B cell (primary cell): ENCODE results near the gene TNFRSF19. TPM values are rescaled to one million over a fixed set of nuclear protein-coding genes. Genes with fewer than 3 reads are reported as not detected.

Experiments used
- ATAC-seq: fragments of 200-7000 bp; cut with Tn5 transposase; one replicate; pipeline ENCODE4 v1.10.0; 2021; ENCODE audit warnings: low read depth, mild to moderate bottlenecking, moderate number of reproducible peaks, moderate library complexity
- CTCF ChIA-PET: fragments of 350-600 bp; sonication (Branson Sonifier 250); formaldehyde crosslinking; loops from one replicate; lab custom pipeline; 2021; ENCODE audit warnings: antibody characterized with exemption, inconsistent platforms; lab: Charles Lee
- POLR2A ChIA-PET: fragments of 350-600 bp; sonication (Branson Sonifier 250); formaldehyde crosslinking; loops from one replicate; lab custom pipeline; 2021; ENCODE audit warnings: antibody characterized with exemption; lab: Charles Lee
- DNase-seq: peaks from one replicate; pipeline ENCODE4 v3.0.0; 2013
- H2AFZ ChIP-seq: 2 replicates; pipeline ENCODE4 v1.6.1; 2012; ENCODE audit warnings: mild to moderate bottlenecking, low read depth, low read length; ENCODE audit not compliant: insufficient read depth, poor library complexity, severe bottlenecking
- H3K27ac ChIP-seq, 2 donors: 1 replicate in 1 of 2; 2 replicates in 1 of 2; pipeline ENCODE4 v1.5.1; 2012 to 2013; ENCODE audit warnings: low read length in 2 of 2, mild to moderate bottlenecking in 2 of 2, moderate library complexity in 1 of 2
- H3K27me3 ChIP-seq, 4 experiments: fragments of 200-600 bp in 1 of 4; sonication (generic) in 1 of 4; replicated peaks in 1 of 4; 1 replicate in 2 of 4; 2 replicates in 2 of 4; pipeline versions ENCODE4 v1.6.1 to v1.7.0; 2013 to 2016; ENCODE audit warnings: low read length in 3 of 4, mild to moderate bottlenecking in 2 of 4, mixed read lengths in 1 of 4, moderate library complexity in 1 of 4; ENCODE audit not compliant: insufficient read depth in 4 of 4, control insufficient read depth in 3 of 4; ENCODE audit errors: control extremely low read depth in 1 of 4
- H3K36me3 ChIP-seq, 2 experiments: replicated peaks in 1 of 2; 1 replicate in 1 of 2; 2 replicates in 1 of 2; pipeline versions ENCODE4 v1.6.1 to v1.7.1; 2013; ENCODE audit warnings: low read length in 1 of 2; ENCODE audit not compliant: insufficient read depth in 2 of 2, control insufficient read depth in 1 of 2; ENCODE audit errors: control extremely low read depth in 1 of 2, extremely low read depth in 1 of 2
- H3K4me1 ChIP-seq, 2 donors: fragments of 200-600 bp in 1 of 2; sonication (generic) in 1 of 2; 1 replicate in 1 of 2; 2 replicates in 1 of 2; pipeline versions ENCODE4 v1.5.1 to v1.6.1; 2013 to 2017; ENCODE audit warnings: low read length in 2 of 2; ENCODE audit not compliant: control insufficient read depth in 2 of 2, insufficient read depth in 2 of 2
- H3K4me2 ChIP-seq: replicated peaks from 2 replicates; pipeline ENCODE3; 2012; ENCODE audit warnings: mild to moderate bottlenecking, low read depth, low read length; ENCODE audit not compliant: poor library complexity, severe bottlenecking
- H3K4me3 ChIP-seq, 5 experiments: fragments of 200-600 bp in 1 of 5; sonication (generic) in 1 of 5; 1 replicate in 3 of 5; 2 replicates in 2 of 5; pipeline versions ENCODE4 v1.5.1 to v1.7.0; 2011 to 2016; ENCODE audit warnings: low read length in 4 of 5, mild to moderate bottlenecking in 4 of 5, low read depth in 2 of 5, control low read depth in 1 of 5, moderate library complexity in 1 of 5; ENCODE audit not compliant: insufficient read depth in 1 of 5; ENCODE audit errors: control extremely low read depth in 1 of 5, extremely low read depth in 1 of 5
- H3K79me2 ChIP-seq: fragments of 200-600 bp; sonication (generic); one replicate; pipeline ENCODE4 v1.6.0; 2016; ENCODE audit warnings: low read length; ENCODE audit not compliant: control insufficient read depth, insufficient read depth
- H3K9ac ChIP-seq: fragments of 200-600 bp; sonication (generic); 2 replicates; pipeline ENCODE4 v1.6.1; 2017; ENCODE audit warnings: mild to moderate bottlenecking, low read length, moderate library complexity
- H3K9me3 ChIP-seq, 3 donors: one replicate each; pipeline versions ENCODE4 v1.6.1 to v1.7.1; 2013; ENCODE audit warnings: low read length in 2 of 3; ENCODE audit not compliant: control insufficient read depth in 2 of 3, insufficient read depth in 1 of 3; ENCODE audit errors: control extremely low read depth in 1 of 3
- H4K20me1 ChIP-seq: 2 replicates; pipeline ENCODE4 v1.6.0; 2012; ENCODE audit warnings: mild to moderate bottlenecking, low read length; ENCODE audit not compliant: insufficient read depth, control insufficient read depth, poor library complexity, severe bottlenecking
- H3K27ac Mint-ChIP-seq: one replicate; pipeline ENCODE4 v1.8.0; 2021; ENCODE audit warnings: mixed read lengths
- H3K27me3 Mint-ChIP-seq: one replicate; pipeline ENCODE4 v1.8.0; 2021; ENCODE audit warnings: mixed read lengths
- H3K4me1 Mint-ChIP-seq: one replicate; pipeline ENCODE4 v1.8.0; 2021; ENCODE audit warnings: mixed read lengths
- H3K4me3 Mint-ChIP-seq: one replicate; pipeline ENCODE4 v1.8.0; 2021; ENCODE audit warnings: mixed read lengths
- H3K9me3 Mint-ChIP-seq: one replicate; pipeline ENCODE4 v1.8.0; 2022; ENCODE audit warnings: mixed read lengths; ENCODE audit not compliant: insufficient read depth
- EZH2 ChIP-seq: IDR thresholded peaks from 2 replicates; pipeline ENCODE4 v1.6.1; 2012; ENCODE audit warnings: borderline replicate concordance, low read depth, mild to moderate bottlenecking, moderate library complexity, low read length; ENCODE audit not compliant: insufficient read depth, poor library complexity, severe bottlenecking
- WGBS: methylation state at CpG from one replicate; pipeline ENCODE4 v1.1.5; 2013; ENCODE audit warnings: missing lambda C conversion rate; ENCODE audit not compliant: insufficient coverage; 5-methylcytosine and 5-hydroxymethylcytosine counted together
- intact Hi-C: fragments of 100-400 bp; cut with micrococcal nuclease; formaldehyde crosslinking; loops from one replicate; pipeline ENCODE4 v1.10.0; 2022
- polyA plus RNA-seq: library from polyadenylated mRNA; depleted of rRNA; stranded (reverse); fragments of >200 nt; gene quantifications from 2 replicates; pipeline ENCODE4 v1.2.3, GENCODE V29; 2012
- total RNA-seq, 2 donors: library from RNA; stranded (reverse); fragments of 120-200 nt in 1 of 2; gene quantifications; 1 replicate in 1 of 2; 2 replicates in 1 of 2; pipeline versions ENCODE4 v1.2.3 to v1.2.4, GENCODE V29; 2013 to 2022
- TF ChIP-seq, protein P1 (sequence below): fragments of 200-600 bp; IDR thresholded peaks from one replicate; pipeline ENCODE4 v1.8.0; 2022; ENCODE audit warnings: antibody characterized with exemption, mild to moderate bottlenecking

Gene TNFRSF19
- total and polyA plus RNA-seq, 2 donors (not counting 1 experiment from before 2014, with no cell fraction given) = 0.36 TPM; not detected in 1

- Histone ChIP-seq H3K9ac (no peak overlapping the region), H3K4me1 (no peaks in the 10 kb centered on the region), H2AFZ (no peak overlapping the region), H3K79me2 (no peaks in the 10 kb centered on the region), H4K20me1 (no peaks in the 10 kb centered on the region), H3K9me3 (no peaks in the 10 kb centered on the region), H3K27me3 (peaks cover 0 to 6% (median 0%) of the 10 kb centered on the region in 4 experiments), H3K4me3 (no peak overlapping the region), H3K36me3 (no peaks in the 10 kb centered on the region), H3K27ac (no peak overlapping the region), H3K4me2 (no peak overlapping the region)
- DNase-seq (no peak), ATAC-seq (no peak)
- no peak overlapping the region for H3K27ac Mint-ChIP-seq
- TF ChIP-seq, protein P1, sequence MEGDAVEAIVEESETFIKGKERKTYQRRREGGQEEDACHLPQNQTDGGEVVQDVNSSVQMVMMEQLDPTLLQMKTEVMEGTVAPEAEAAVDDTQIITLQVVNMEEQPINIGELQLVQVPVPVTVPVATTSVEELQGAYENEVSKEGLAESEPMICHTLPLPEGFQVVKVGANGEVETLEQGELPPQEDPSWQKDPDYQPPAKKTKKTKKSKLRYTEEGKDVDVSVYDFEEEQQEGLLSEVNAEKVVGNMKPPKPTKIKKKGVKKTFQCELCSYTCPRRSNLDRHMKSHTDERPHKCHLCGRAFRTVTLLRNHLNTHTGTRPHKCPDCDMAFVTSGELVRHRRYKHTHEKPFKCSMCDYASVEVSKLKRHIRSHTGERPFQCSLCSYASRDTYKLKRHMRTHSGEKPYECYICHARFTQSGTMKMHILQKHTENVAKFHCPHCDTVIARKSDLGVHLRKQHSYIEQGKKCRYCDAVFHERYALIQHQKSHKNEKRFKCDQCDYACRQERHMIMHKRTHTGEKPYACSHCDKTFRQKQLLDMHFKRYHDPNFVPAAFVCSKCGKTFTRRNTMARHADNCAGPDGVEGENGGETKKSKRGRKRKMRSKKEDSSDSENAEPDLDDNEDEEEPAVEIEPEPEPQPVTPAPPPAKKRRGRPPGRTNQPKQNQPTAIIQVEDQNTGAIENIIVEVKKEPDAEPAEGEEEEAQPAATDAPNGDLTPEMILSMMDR = no peak
- TF ChIP-seq EZH2 = no peak
- H3K4me3 Mint-ChIP-seq = no peak overlapping the region
- WGBS = 87% methylated on average over 4 of the region's 5 CpGs
- H3K9me3 Mint-ChIP-seq = no peaks in the 10 kb centered on the region
- CTCF ChIA-PET = no interaction called here
- POLR2A ChIA-PET = no interaction called here
- peaks cover 6% of the 10 kb centered on the region for H3K27me3 Mint-ChIP-seq
- no peaks in the 10 kb centered on the region for H3K4me1 Mint-ChIP-seq
- intact Hi-C loops = no loop called here
These were observed 50.0 kb downstream of the TNFRSF19 start for GRCh38 chr13:23620211-23620610.

DNA sequence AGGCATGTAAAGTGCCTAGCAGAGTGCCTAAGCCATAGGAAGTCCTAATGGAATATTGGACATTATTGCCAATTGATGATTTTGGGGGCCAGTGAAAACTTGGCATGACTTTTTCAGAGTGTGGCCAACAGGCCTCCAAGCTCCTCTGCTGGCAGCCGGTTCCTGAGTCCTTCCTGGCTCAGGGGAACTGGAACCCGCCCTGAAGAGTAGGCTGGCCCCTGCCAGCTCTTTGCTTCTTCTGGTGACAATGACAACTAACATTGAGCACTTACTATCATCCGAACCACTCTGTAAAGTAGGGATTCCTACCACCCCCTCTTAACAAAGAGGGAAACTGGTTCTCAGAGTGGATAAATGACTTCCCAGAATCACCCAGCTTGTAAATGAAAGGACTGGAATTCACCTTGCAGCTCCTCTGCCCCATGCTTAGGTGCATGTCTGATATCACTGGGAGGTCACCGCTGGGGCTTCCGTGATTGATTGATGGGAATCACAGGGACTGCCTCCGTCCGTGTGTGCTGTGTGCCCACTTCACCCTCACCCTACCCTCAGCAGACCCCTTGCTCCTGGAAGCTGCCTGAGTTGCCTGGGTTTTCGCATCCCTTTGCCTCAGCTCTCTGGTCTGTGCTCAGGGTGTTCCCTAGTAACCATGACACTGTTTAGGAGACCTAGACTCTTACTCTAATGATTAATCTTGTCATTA is 50.6 kb downstream of the TNFRSF19 start:
- WGBS = 97% methylated on average over 6 of the region's 8 CpGs
- peaks cover 6% of the 10 kb centered on the region for H3K27me3 Mint-ChIP-seq
- H3K27ac Mint-ChIP-seq = no peak overlapping the region
- Histone ChIP-seq H3K9me3 (no peaks in the 10 kb centered on the region), H3K4me1 (no peaks in the 10 kb centered on the region), H3K27me3 (peaks cover 0 to 6% (median 0%) of the 10 kb centered on the region in 4 experiments), H3K4me2 (no peak overlapping the region), H3K4me3 (no peak overlapping the region), H2AFZ (no peak overlapping the region), H3K27ac (no peak overlapping the region), H3K79me2 (no peaks in the 10 kb centered on the region), H4K20me1 (no peaks in the 10 kb centered on the region), H3K9ac (no peak overlapping the region), H3K36me3 (no peaks in the 10 kb centered on the region)
- TF ChIP-seq EZH2 = no peak
- TF ChIP-seq, protein P1 = no peak
- ATAC-seq (no peak), DNase-seq (no peak)
- CTCF ChIA-PET = no interaction called here
- POLR2A ChIA-PET = no interaction called here
- H3K9me3 Mint-ChIP-seq = no peaks in the 10 kb centered on the region
- H3K4me1 Mint-ChIP-seq = no peaks in the 10 kb centered on the region
- H3K4me3 Mint-ChIP-seq = no peak overlapping the region
- intact Hi-C loops = no loop called here
